ENCODE data around the gene KIF26B. TPM values are rescaled to one million over a fixed set of nuclear protein-coding genes. Genes with fewer than 3 reads are reported as not detected.

The KIF26B gene
- polyA plus RNA-seq, 1 donor from 2014 or later, result 6.3 TPM

DNA sequence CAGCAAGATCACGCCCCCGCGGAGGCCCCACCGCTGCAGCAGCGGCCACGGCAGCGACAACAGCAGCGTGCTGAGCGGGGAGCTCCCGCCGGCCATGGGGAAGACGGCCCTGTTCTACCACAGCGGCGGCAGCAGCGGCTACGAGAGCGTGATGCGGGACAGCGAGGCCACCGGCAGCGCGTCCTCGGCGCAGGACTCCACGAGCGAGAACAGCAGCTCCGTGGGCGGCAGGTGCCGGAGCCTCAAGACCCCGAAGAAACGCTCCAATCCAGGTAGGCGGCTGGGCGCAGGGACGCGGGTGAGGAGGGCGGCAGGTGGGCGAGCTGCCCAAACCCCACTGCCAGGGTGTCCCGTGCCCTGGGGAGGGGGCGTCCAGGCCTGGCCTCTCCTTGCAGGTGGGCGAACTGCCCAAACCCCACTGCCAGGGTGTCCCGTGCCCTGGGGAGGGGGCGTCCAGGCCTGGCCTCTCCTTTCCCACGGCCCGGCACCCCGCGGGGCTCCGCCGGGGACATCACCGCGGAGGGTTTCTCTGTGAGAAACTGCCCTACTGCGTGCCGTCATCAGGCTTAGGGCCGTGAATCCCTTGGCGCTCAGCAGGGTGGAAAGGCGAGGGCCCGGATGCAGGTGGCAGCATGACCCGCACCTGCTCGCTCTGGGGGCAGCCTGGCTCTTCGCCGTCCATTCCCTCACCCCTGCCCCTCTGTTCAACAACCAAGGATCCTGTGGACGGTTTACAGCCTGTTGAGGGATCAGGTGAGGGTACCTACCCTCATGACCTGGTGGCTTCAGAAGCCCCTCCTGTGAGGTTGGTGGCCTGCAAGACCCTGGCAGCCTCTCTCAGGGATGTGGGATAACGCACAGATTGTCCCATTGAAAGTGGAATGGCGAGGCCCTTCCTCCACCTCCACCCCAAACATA lies 534.0 kb downstream of the KIF26B start:
- no peaks in the 10 kb centered on the region for H3K36me3 ChIP-seq (ENCODE audit: insufficient read depth, low read length)
- no peaks in the 10 kb centered on the region for H3K27me3 ChIP-seq (ENCODE audit: insufficient read depth, low read depth, low read length)
- TF ChIP-seq RAD21 (conservative IDR thresholded peaks at IDR 0.05) (no peak), EP300 (conservative IDR thresholded peaks at IDR 0.05; ENCODE audit: poor library complexity, severe bottlenecking) (no peak), CTCF (IDR thresholded peaks at IDR 0.05; ENCODE audit: poor library complexity, severe bottlenecking) (no peak), POLR2AphosphoS5 (IDR thresholded peaks at IDR 0.05) (no peak)
- TF ChIP-seq, protein P1, sequence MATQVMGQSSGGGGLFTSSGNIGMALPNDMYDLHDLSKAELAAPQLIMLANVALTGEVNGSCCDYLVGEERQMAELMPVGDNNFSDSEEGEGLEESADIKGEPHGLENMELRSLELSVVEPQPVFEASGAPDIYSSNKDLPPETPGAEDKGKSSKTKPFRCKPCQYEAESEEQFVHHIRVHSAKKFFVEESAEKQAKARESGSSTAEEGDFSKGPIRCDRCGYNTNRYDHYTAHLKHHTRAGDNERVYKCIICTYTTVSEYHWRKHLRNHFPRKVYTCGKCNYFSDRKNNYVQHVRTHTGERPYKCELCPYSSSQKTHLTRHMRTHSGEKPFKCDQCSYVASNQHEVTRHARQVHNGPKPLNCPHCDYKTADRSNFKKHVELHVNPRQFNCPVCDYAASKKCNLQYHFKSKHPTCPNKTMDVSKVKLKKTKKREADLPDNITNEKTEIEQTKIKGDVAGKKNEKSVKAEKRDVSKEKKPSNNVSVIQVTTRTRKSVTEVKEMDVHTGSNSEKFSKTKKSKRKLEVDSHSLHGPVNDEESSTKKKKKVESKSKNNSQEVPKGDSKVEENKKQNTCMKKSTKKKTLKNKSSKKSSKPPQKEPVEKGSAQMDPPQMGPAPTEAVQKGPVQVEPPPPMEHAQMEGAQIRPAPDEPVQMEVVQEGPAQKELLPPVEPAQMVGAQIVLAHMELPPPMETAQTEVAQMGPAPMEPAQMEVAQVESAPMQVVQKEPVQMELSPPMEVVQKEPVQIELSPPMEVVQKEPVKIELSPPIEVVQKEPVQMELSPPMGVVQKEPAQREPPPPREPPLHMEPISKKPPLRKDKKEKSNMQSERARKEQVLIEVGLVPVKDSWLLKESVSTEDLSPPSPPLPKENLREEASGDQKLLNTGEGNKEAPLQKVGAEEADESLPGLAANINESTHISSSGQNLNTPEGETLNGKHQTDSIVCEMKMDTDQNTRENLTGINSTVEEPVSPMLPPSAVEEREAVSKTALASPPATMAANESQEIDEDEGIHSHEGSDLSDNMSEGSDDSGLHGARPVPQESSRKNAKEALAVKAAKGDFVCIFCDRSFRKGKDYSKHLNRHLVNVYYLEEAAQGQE (IDR thresholded peaks at IDR 0.05; ENCODE audit: borderline replicate concordance), result no peak
- H3F3A ChIP-seq (ENCODE audit: insufficient read depth, low read length, poor library complexity, severe bottlenecking), result no peaks in the 10 kb centered on the region
- H3K79me2 ChIP-seq (replicated peaks; ENCODE audit: insufficient read depth, low read length), result no peaks in the 10 kb centered on the region
- H3K9me2 ChIP-seq (ENCODE audit: insufficient read depth, low read length), result no peaks in the 10 kb centered on the region
- no peak overlapping the region for H3K27ac ChIP-seq (ENCODE audit: low read length)
- no peaks in the 10 kb centered on the region for H3K9me3 ChIP-seq (ENCODE audit: low read length)
- H3K4me3 ChIP-seq (ENCODE audit: low read length), result no peak overlapping the region
- H3K9ac ChIP-seq (ENCODE audit: low read length), result no peak overlapping the region
- H2AFZ ChIP-seq (ENCODE audit: low read depth, low read length), result no peak overlapping the region
- no peak overlapping the region for H3K4me2 ChIP-seq (ENCODE audit: low read length)
- H4K20me1 ChIP-seq (ENCODE audit: insufficient read depth), result no peaks in the 10 kb centered on the region

- Histone ChIP-seq H4K20me1 (ENCODE audit: insufficient read depth) (no peaks in the 10 kb centered on the region), H3K36me3 (ENCODE audit: insufficient read depth, low read length) (no peaks in the 10 kb centered on the region), H3K9me3 (ENCODE audit: low read length) (no peaks in the 10 kb centered on the region), H3K4me3 (ENCODE audit: low read length) (no peak overlapping the region), H3F3A (ENCODE audit: insufficient read depth, low read length, poor library complexity, severe bottlenecking) (no peaks in the 10 kb centered on the region), H2AFZ (ENCODE audit: low read depth, low read length) (no peak overlapping the region), H3K27me3 (ENCODE audit: insufficient read depth, low read depth, low read length) (no peaks in the 10 kb centered on the region), H3K27ac (ENCODE audit: low read length) (no peak overlapping the region), H3K9me2 (ENCODE audit: insufficient read depth, low read length) (no peaks in the 10 kb centered on the region), H3K79me2 (replicated peaks; ENCODE audit: insufficient read depth, low read length) (no peaks in the 10 kb centered on the region), H3K4me2 (ENCODE audit: low read length) (no peak overlapping the region), H3K9ac (ENCODE audit: low read length) (no peak overlapping the region)
- no peak for TF ChIP-seq MXI1 (conservative IDR thresholded peaks at IDR 0.05; ENCODE audit: poor library complexity, severe bottlenecking)
- no peak for TF ChIP-seq SMC3 (conservative IDR thresholded peaks at IDR 0.05; ENCODE audit: poor library complexity)
- no peak for TF ChIP-seq CTCF (IDR thresholded peaks at IDR 0.05; ENCODE audit: poor library complexity, severe bottlenecking)
- TF ChIP-seq TAF1 (IDR thresholded peaks at IDR 0.05; ENCODE audit: low read depth), result no peak
- TF ChIP-seq POLR2AphosphoS5 (IDR thresholded peaks at IDR 0.05), result no peak
- TF ChIP-seq RAD21 (conservative IDR thresholded peaks at IDR 0.05), result no peak
- TF ChIP-seq, protein P1 (IDR thresholded peaks at IDR 0.05; ENCODE audit: borderline replicate concordance), result no peak
- TF ChIP-seq EP300 (conservative IDR thresholded peaks at IDR 0.05; ENCODE audit: poor library complexity, severe bottlenecking), result no peak
- no peak for TF ChIP-seq EZH2 (IDR thresholded peaks at IDR 0.05; ENCODE audit: borderline replicate concordance, insufficient read depth, low read length, poor library complexity, severe bottlenecking)
Observed at GRCh38 chr1:245690156-245690690, 535.4 kb downstream of the KIF26B start.

All from neural cell (in vitro differentiated cells).